Mesodermal cell (in vitro differentiated cells): ENCODE measurements around the gene MFAP5.
"Not testable (repeated sequence)": the region's sequence is repeated elsewhere in the genome, so short reads cannot be mapped to it uniquely, and the experiment has no call there.

Source experiments
- H3K27ac ChIP-seq: 2 replicates; pipeline ENCODE4 v1.7.0; 2013; ENCODE audit warnings: mild to moderate bottlenecking, low read depth, low read length, moderate library complexity; ENCODE audit not compliant: severe bottlenecking
- H3K36me3 ChIP-seq: 2 replicates; pipeline ENCODE4 v1.7.1; 2013; ENCODE audit warnings: mild to moderate bottlenecking, low read length, moderate library complexity; ENCODE audit not compliant: control insufficient read depth, insufficient read depth
- H3K4me1 ChIP-seq: one replicate; pipeline ENCODE4 v1.7.1; 2013; ENCODE audit warnings: mild to moderate bottlenecking, low read length; ENCODE audit not compliant: insufficient read depth, control insufficient read depth, poor library complexity, severe bottlenecking
- H3K4me3 ChIP-seq: 2 replicates; pipeline ENCODE4 v1.7.0; 2013; ENCODE audit warnings: low read length, control low read depth, mild to moderate bottlenecking; ENCODE audit not compliant: insufficient read depth, poor library complexity, severe bottlenecking; ENCODE audit errors: extremely low read depth
- H3K9me3 ChIP-seq: 2 replicates; pipeline ENCODE4 v1.7.1; 2013; ENCODE audit warnings: mild to moderate bottlenecking, low read length, moderate library complexity; ENCODE audit not compliant: control insufficient read depth
- WGBS, 2 experiments: methylation state at CpG; one replicate each; pipeline ENCODE4 v1.1.5; 2013; ENCODE audit warnings: missing lambda C conversion rate in 2 of 2; ENCODE audit not compliant: insufficient coverage in 2 of 2; 5-methylcytosine and 5-hydroxymethylcytosine counted together

The MFAP5 gene

DNA sequence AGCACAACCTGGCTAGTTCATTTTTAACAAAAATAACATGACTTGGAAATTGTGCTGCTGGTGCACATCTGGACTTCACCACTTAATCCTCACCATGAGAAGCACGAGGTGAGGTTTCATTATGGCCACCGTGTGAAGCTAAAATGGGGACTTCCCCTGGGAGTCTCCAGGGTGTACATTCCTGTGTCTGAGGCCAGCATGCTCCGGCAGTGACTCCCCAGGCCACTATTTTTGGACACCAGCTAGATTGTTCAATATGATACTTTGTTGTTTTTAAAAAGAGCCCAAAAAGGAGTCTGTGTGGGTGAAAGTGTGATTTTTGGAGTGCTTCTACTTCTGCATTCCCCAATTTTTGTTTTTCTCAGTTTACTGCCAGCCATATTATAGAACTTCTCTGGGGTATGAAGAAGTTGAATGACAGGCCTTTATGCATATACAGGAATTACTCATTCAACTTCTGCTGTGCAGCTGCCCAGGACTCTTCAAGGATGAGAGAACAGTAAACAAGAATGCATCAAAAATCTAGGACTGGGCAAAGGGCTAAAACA lies 33.1 kb downstream of the MFAP5 start:
- Histone ChIP-seq H3K36me3 (no peaks in the 10 kb centered on the region), H3K4me3 (no peak overlapping the region), H3K4me1 (peaks cover 7% of the 10 kb centered on the region), H3K27ac (no peak overlapping the region), H3K9me3 (no peaks in the 10 kb centered on the region)
- WGBS, 2 experiments, result 73 to 83% methylated on average over 2 to 3 of the region's 3 CpGs

- WGBS, 2 experiments, result 79 to 80% methylated on average over 1 to 2 of the region's 3 CpGs
- Histone ChIP-seq H3K4me3 (no peak overlapping the region), H3K4me1 (peaks cover 7% of the 10 kb centered on the region), H3K36me3 (no peaks in the 10 kb centered on the region), H3K27ac (no peak overlapping the region), H3K9me3 (no peaks in the 10 kb centered on the region)
These were observed 33.9 kb downstream of the MFAP5 start for GRCh38 chr12:8628731-8629130.

DNA sequence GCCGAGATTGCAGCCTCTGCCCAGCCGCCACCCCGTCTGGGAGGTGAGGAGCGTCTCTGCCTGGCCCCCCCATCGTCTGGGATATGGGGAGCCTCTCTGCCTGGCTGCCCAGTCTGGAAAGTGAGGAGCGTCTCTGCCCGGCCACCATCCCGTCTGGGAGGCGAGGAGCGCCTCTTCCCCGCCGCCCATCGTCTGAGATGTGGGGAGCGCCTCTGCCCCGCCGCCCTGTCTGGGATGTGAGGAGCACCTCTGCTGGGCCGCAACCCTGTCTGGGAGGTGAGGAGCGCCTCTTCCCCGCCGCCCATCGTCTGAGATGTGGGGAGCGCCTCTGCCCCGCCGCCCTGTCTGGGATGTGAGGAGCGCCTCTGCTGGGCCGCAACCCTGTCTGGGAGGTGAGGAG lies 37.9 kb downstream of the MFAP5 start:
- not testable (repeated sequence) for H3K9me3 ChIP-seq, H3K4me3 ChIP-seq, H3K27ac ChIP-seq, H3K36me3 ChIP-seq, H3K4me1 ChIP-seq
- WGBS, 2 experiments, result 80 to 98% methylated on average over 1 to 13 of the region's 26 CpGs

DNA sequence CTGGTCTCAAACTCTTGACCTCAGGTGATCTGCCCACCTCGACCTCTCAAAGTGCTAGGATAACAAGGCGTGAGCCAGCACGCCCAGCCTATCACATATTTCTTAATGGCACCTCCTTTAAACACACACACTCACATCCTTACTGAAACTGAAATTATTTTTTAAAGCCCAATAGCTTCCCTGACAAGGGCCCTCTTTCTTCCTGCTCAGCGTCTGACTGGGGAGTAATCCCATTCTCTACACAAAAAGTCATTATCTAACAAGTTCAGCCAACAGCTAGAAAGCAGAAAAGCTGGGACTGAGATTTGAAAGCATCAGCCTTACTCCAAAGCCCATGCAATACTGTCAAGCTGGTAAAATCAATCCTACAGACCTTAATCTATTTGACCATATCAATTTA lies 40.0 kb downstream of the MFAP5 start:
- Histone ChIP-seq H3K4me3 (no peak overlapping the region), H3K9me3 (no peaks in the 10 kb centered on the region), H3K27ac (no peak overlapping the region), H3K36me3 (no peaks in the 10 kb centered on the region), H3K4me1 (peaks cover 5% of the 10 kb centered on the region)
- WGBS, 2 experiments, result 83 to 88% methylated on average over 4 of the region's 4 CpGs

GRCh38 chr12:8615206-8615605 lies 47.4 kb downstream of the MFAP5 start:
- 87 to 95% methylated on average over 4 to 6 of the region's 6 CpGs for WGBS, 2 experiments
- Histone ChIP-seq H3K9me3 (no peaks in the 10 kb centered on the region), H3K4me3 (no peak overlapping the region), H3K27ac (no peak overlapping the region), H3K4me1 (peaks cover 5% of the 10 kb centered on the region), H3K36me3 (no peaks in the 10 kb centered on the region)

DNA sequence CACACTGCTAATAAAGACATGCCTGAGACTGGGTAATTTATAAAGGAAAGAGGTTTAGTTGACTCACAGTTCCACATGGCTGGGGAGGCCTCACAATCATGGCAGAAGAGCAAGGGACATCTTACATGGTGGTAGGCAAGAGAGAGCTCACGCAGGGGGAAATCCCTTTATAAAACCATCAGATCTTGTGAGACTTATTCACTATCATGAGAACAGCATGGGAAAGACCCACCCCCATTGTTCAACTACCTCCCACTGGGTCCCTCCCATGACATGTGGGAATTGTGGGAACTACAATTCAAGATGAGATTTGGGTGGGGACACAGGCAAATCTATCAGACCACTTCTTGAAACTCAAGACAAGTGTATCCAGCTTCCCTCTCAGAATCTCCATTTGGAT lies 48.7 kb downstream of the MFAP5 start:
- not testable (repeated sequence) for H3K36me3 ChIP-seq, H3K4me1 ChIP-seq, H3K9me3 ChIP-seq, H3K4me3 ChIP-seq, H3K27ac ChIP-seq
- no CpG with 5 or more reads among the region's 1 CpG for WGBS, 2 experiments

DNA sequence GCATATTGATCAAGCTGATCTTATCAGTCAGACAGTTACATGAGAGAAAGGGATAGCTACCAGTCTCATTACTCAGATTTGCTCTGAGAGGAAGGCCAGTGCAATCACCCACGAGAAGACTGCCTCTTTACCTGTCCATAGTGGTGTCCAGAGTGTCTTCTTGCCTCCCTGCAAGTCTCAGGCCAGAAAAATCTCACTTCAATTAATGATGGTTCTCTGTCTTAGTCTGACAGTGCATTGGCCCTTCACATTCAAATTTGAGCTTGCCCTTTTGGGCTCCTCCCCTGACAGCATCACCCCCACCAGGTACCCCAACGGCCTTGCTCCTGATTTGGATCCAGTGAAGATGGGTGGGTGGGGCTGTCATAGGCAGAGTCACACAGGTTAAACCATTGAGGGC lies 50.0 kb downstream of the MFAP5 start, which contains the start of gene AICDA:
Gene AICDA, minus strand, starts transcription at position 231 of the 400 bp plus-strand sequence. Its CDS starts 92 bp downstream, at position 139.
- Histone ChIP-seq H3K27ac (no peak within 1 kb of the TSS), H3K9me3 (no peaks in the 10 kb centered on the region), H3K36me3 (no peaks in the 10 kb centered on the region), H3K4me3 (no peak within 1 kb of the TSS), H3K4me1 (no peaks in the 10 kb centered on the region)
- 60 to 67% methylated on average over 1 of the region's 2 CpGs for WGBS, 2 experiments

DNA sequence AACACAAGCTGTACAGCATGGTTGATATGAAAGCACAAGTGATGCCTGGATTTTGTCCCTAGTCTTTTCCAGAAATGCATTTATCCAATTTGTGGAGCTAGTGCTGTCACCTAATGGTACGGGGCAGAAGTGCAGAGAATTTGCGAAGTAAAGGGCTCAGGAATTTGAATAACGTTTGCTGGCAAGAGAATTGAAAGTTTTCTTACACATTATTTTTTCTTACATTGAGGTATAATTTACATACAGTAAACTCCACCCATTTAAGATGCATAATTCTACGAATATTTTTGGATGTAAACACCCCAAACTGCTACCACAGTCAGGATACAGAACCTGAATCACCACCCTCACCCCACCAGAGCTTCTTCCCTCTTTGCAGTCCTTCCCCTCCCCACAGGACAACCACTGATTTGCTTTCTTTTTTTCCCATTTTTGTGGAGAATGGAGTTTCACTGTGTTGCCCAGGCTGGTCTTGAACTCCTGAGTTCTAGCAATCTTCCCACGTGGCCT lies 53.5 kb downstream of the MFAP5 start:
- H3K27ac ChIP-seq, result no peak overlapping the region
- H3K9me3 ChIP-seq, result no peaks in the 10 kb centered on the region
- H3K36me3 ChIP-seq, result no peaks in the 10 kb centered on the region
- no peaks in the 10 kb centered on the region for H3K4me1 ChIP-seq
- no peak overlapping the region for H3K4me3 ChIP-seq
- WGBS, 2 experiments, result 50% methylated on average over 2 of the region's 5 CpGs

DNA sequence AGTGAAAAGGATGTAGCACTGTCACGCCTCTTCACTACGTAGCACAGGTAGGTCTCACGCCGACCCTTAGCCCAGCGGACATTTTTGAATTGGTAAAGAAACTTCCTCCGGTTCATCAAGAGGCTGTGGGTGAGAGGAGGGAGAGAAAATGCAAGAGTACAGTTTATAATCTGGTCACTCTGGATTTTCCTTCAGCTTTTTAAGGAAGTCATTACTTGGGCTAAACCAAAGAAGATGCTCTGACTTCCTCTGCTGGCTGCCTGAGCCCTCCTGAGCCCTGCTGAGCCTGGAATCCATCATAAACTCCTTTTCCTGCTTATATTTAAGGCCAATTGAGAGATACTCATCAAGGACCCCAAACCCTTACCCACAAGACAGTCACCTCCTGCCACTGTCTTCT lies 55.7 kb downstream of the MFAP5 start:
- Histone ChIP-seq H3K4me1 (no peaks in the 10 kb centered on the region), H3K27ac (no peak overlapping the region), H3K9me3 (no peaks in the 10 kb centered on the region), H3K4me3 (no peak overlapping the region), H3K36me3 (no peaks in the 10 kb centered on the region)
- 95% methylated on average over 5 to 6 of the region's 6 CpGs for WGBS, 2 experiments

DNA sequence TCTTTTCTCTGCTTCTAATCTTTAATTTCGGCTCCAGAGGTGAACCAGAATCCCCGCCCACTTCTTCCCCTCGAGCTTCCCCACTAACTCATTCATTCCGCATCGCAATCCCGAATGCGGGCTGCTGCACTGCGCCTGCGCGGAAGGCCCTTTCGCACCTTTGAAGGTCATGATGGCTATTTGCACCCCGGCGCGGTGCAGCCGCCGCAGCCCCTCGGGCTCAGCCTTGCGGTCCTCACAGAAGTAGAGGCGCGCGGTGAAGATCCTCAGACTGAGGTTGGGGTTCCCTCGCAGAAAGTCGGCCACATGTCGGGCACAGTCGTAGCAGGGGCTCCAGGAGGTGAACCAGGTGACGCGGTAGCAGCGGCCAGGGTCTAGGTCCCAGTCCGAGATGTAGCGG lies 57.6 kb downstream of the MFAP5 start:
- 93 to 97% methylated on average over 20 to 30 of the region's 30 CpGs for WGBS, 2 experiments
- no peak overlapping the region for H3K27ac ChIP-seq

DNA sequence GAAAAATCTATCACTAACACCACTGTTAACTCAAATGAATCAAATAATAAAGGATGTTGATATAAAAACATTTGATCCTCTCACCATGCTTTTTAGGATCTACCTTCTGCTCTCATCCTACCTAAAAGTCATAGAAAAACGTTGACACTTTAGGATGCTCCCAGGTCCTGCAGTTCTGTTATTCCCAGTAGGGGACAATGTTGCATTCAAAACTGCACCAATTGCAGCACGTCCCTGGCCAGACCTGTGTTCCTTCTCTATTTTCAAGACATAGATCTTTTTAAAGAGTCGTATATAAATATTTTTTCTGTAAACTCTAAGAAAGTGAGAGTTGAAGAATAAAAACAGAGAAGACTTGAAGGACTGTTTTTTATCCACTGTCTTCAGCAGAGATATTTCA lies 58.8 kb downstream of the MFAP5 start:
- WGBS, 2 experiments, result 17 to 31% methylated on average over 1 of the region's 3 CpGs
- no peak overlapping the region for H3K27ac ChIP-seq
- no peaks in the 10 kb centered on the region for H3K9me3 ChIP-seq
- H3K36me3 ChIP-seq, result no peaks in the 10 kb centered on the region
- no peaks in the 10 kb centered on the region for H3K4me1 ChIP-seq
- no peak overlapping the region for H3K4me3 ChIP-seq

More for the DNA sequence above, 57.6 kb downstream of the MFAP5 start:
- H3K4me1 ChIP-seq, result no peaks in the 10 kb centered on the region
- no peak overlapping the region for H3K4me3 ChIP-seq
- H3K36me3 ChIP-seq, result no peaks in the 10 kb centered on the region
- H3K9me3 ChIP-seq, result no peaks in the 10 kb centered on the region
